Neutrophil (primary cell): ENCODE data around the gene SIDT2.

Experiments
- H3K27ac ChIP-seq: fragments of 200-600 bp; sonication (generic); 2 replicates; pipeline ENCODE4 v1.5.1; 2016; ENCODE audit warnings: mild to moderate bottlenecking, moderate library complexity
- H3K27me3 ChIP-seq: fragments of 200-600 bp; sonication (generic); 2 replicates; pipeline ENCODE4 v1.6.0; 2016; ENCODE audit warnings: mild to moderate bottlenecking
- H3K36me3 ChIP-seq: fragments of 200-600 bp; sonication (generic); 2 replicates; pipeline ENCODE4 v1.5.1; 2017
- H3K4me1 ChIP-seq, 2 experiments: fragments of 200-600 bp in 1 of 2; sonication (generic) in 1 of 2; 1 replicate in 1 of 2; 2 replicates in 1 of 2; pipeline versions ENCODE4 v1.5.1 to v1.6.1; 2013 to 2016; ENCODE audit warnings: low read depth in 1 of 2, low read length in 1 of 2, mild to moderate bottlenecking in 1 of 2, moderate library complexity in 1 of 2; ENCODE audit not compliant: control insufficient read depth in 1 of 2, insufficient read depth in 1 of 2
- H3K4me3 ChIP-seq, 2 experiments: fragments of 200-600 bp in 1 of 2; sonication (generic) in 1 of 2; 1 replicate in 1 of 2; 2 replicates in 1 of 2; pipeline ENCODE4 v1.5.1; 2013 to 2016; ENCODE audit warnings: low read depth in 1 of 2, low read length in 1 of 2, mild to moderate bottlenecking in 1 of 2, moderate library complexity in 1 of 2
- H3K9me3 ChIP-seq: fragments of 200-600 bp; sonication (generic); 2 replicates; pipeline ENCODE4 v1.5.1; 2016
- TF ChIP-seq, protein P1 (sequence below): fragments of 200-600 bp; sonication (generic); IDR thresholded peaks from 2 replicates; pipeline ENCODE4 v1.5.1; 2016; ENCODE audit warnings: antibody characterized with exemption

Gene SIDT2

DNA sequence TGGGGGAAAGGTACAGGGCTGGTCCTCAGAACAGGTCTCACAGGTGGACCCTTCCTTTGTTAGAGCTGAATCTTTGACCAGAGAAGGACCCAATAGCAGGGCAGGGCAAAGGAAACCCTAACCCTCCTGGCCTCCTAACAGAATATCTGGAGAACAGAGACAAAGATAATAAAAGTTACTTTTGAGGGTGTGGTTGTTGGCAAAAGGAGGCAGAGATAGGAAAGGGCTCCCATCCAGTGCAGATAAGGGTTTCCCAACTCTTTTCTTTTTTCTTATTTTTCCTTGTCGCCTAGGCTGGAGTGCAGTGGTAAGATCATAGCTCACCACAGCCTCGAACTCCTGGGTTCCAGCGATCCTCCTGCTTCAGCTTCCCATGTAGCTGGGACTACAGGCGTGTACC is 41.5 kb downstream of the SIDT2 start:
- TF ChIP-seq, protein P1, sequence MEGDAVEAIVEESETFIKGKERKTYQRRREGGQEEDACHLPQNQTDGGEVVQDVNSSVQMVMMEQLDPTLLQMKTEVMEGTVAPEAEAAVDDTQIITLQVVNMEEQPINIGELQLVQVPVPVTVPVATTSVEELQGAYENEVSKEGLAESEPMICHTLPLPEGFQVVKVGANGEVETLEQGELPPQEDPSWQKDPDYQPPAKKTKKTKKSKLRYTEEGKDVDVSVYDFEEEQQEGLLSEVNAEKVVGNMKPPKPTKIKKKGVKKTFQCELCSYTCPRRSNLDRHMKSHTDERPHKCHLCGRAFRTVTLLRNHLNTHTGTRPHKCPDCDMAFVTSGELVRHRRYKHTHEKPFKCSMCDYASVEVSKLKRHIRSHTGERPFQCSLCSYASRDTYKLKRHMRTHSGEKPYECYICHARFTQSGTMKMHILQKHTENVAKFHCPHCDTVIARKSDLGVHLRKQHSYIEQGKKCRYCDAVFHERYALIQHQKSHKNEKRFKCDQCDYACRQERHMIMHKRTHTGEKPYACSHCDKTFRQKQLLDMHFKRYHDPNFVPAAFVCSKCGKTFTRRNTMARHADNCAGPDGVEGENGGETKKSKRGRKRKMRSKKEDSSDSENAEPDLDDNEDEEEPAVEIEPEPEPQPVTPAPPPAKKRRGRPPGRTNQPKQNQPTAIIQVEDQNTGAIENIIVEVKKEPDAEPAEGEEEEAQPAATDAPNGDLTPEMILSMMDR, result no peak
- H3K4me3 ChIP-seq, result no peak overlapping the region
- H3K4me1 ChIP-seq, result no peaks in the 10 kb centered on the region
- no peaks in the 10 kb centered on the region for H3K9me3 ChIP-seq
- H3K27ac ChIP-seq, result no peak overlapping the region
- H3K36me3 ChIP-seq, result peaks cover 92% of the 10 kb centered on the region
- no peaks in the 10 kb centered on the region for H3K27me3 ChIP-seq

DNA sequence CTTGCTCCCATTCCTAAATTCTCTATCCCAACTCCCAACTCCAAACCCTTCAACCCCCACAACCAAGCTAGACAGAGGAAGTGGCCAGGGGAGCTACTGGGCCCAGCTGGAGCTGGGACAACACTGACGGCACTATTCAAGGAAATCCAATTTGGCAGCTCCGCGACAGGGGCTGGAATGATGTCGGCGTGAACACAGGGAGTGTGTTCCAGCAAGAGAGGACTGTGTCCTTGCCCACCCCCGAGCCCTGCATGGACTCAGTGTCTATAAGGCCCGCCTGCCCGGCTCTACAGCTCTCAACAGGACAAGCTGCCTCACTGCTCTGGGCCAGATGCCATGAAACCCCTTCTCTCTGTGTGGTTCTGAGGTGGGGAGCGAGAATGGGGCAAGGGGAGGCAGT is 42.0 kb downstream of the SIDT2 start:
- peaks cover 97% of the 10 kb centered on the region for H3K36me3 ChIP-seq
- H3K9me3 ChIP-seq, result no peaks in the 10 kb centered on the region
- H3K4me3 ChIP-seq, result no peak overlapping the region
- TF ChIP-seq, protein P1, result no peak
- no peaks in the 10 kb centered on the region for H3K27me3 ChIP-seq
- no peaks in the 10 kb centered on the region for H3K4me1 ChIP-seq
- H3K27ac ChIP-seq, result no peak overlapping the region

DNA sequence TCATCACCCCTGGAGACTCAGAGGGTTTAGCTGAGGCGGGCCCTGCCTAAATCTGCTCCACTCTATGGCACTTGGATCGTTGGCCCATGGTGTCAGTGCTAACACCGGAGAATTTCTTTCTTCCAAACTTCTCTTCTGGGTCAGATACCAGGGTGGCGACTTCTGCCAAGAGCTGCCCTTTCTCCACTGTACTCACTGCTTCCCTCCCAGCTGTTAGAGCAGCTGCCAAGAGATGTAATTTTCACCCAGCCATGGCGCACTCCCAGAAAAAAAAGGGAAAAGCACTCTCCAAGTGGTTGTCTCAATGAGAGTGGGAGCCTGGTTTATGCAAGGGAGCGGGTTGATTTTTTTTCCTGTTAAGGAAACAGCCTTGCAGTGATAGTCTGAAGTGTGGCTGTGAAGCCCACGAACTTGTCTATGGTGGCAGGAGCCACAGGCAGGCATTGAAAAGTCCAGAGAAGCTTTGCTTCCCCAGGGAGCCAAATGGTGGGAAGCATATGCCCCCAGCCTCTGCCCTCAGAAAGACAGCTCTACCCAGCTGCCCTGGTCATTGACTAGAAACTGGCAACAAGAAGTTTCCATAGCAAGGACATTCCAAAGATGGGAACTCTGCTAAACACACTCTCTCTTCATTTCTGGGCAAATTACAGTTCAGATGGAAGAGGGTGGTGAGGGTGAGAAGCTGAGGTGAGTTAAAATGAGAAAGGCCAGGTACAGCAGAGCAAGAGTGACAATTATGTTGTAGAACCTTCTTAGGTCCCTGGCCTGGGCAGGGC is 42.6 kb downstream of the SIDT2 start:
- no peaks in the 10 kb centered on the region for H3K9me3 ChIP-seq
- no peak overlapping the region for H3K27ac ChIP-seq
- H3K4me1 ChIP-seq, result no peaks in the 10 kb centered on the region
- H3K36me3 ChIP-seq, result peaks cover 97% of the 10 kb centered on the region
- H3K27me3 ChIP-seq, result no peaks in the 10 kb centered on the region
- TF ChIP-seq, protein P1, result no peak
- H3K4me3 ChIP-seq, result no peak overlapping the region

DNA sequence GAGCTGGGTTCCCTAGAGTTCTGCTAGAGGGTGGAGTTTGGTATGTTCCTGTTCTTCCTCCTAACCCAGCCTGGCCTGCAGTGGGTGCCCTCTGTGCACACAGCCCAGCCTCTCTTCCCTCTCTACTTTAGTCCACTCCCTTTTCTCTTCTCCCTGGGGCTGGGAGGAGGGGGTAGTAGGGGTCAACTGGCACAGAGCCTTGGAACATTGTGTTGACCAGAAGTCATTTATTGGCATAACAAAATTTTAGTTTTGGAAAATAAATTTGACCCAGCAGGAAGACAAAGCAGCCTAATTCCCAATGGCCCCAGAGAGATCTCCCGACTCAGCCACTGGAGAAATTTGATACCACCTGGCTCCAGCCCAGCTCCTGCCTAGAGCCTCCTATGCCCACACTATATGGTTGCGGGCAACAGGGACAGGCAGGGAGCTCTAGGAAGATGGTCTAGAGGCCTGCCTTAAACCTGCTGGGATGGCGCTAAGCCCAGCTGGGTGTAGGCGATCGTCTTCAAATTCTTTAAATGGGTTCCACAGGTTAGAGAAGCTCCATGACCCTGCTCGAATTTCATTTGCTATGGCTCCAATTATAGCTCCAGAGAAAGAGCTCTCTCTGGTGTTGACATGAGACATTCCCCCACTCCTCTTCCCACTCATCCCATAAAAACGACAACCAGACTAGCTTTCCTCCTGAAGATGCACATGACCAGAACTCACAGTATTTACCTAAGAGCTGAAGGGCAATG is 43.4 kb downstream of the SIDT2 start:
- Histone ChIP-seq H3K4me1 (no peaks in the 10 kb centered on the region), H3K9me3 (no peaks in the 10 kb centered on the region), H3K36me3 (peaks cover 94% of the 10 kb centered on the region), H3K27ac (no peak overlapping the region), H3K4me3 (no peak overlapping the region), H3K27me3 (no peaks in the 10 kb centered on the region)
- TF ChIP-seq, protein P1, result no peak

DNA sequence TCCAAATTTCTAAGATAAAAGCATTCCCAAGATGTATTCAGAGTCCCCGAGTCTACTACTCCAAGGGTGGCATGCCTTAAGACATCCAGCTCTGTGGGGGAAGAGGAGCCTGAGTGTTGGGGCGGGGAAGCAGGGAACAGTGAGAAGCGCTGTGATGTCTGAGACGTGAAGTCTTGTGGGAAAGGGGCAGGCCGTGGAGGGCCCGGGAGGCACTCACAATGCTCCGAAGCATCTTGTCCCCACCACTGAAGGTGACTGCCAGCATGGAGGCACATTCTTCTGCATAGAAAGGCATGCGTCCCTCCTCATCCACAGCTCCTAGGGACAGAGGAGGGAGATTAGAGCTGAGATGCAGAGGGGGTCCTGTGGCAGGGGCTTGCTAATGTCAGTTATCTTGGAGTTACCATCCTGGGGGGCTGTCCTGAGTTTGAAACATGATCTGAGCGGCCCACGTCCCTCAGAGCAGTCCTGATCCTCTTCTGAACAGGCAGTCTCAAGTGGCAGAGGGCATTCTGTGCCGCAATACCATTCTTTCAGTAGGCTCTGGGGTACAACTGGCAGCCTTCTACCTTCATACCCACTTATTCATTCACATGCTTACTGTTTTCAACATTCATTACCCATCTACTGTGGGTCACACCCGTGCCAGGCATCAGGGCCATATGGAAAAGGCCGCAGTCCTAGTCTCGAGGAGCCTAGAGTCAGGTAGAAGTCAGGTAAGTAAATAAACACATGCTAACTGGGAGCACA is 44.6 kb downstream of the SIDT2 start:
- TF ChIP-seq, protein P1, result no peak
- Histone ChIP-seq H3K4me3 (no peak overlapping the region), H3K36me3 (peaks cover 94% of the 10 kb centered on the region), H3K27ac (no peak overlapping the region), H3K9me3 (no peaks in the 10 kb centered on the region), H3K27me3 (no peaks in the 10 kb centered on the region), H3K4me1 (no peaks in the 10 kb centered on the region)
